Measurements from ENCODE around the gene RNGTT.

GRCh38 chr6:88709819-88710246, 253.6 kb downstream of the RNGTT start:
- TF ChIP-seq POLR2AphosphoS5 (IDR thresholded peaks at IDR 0.05; ENCODE audit: low read depth, low read length) = no peak
- TF ChIP-seq TAF1 (IDR thresholded peaks at IDR 0.05; ENCODE audit: low read depth, low read length) = no peak
- TF ChIP-seq POLR2A (IDR thresholded peaks at IDR 0.05; ENCODE audit: low read depth, low read length) = no peak

Measured in GM12891 (cell line).